ENCODE data around the gene SCAF4. TPM values are rescaled to one million over a fixed set of nuclear protein-coding genes. Genes with fewer than 3 reads are reported as not detected.
A peak's percentile ranks its signal among the peaks of the same experiment; 100 is the strongest.

The SCAF4 gene
- total RNA-seq, 1 experiment from 2014 or later = 52.8 TPM

- Histone ChIP-seq H3K9me3 (ENCODE audit: low read length) (no peaks in the 10 kb centered on the region), H3K79me2 (ENCODE audit: low read length) (peaks cover 57% of the 10 kb centered on the region), H3K27me3 (ENCODE audit: low read length) (no peaks in the 10 kb centered on the region), H3K9me2 (replicated peaks; ENCODE audit: insufficient read depth, low read length) (no peaks in the 10 kb centered on the region), H3K4me3 (ENCODE audit: low read length) (no peak overlapping the region), H3K27ac (ENCODE audit: low read length) (peak overlapping the region; percentile 51), H3K4me2 (ENCODE audit: low read depth, low read length, poor library complexity, severe bottlenecking) (peak overlapping the region; percentile 24), H3K4me1 (ENCODE audit: low read length) (peaks cover 80% of the 10 kb centered on the region), H2AFZ (ENCODE audit: low read length) (no peak overlapping the region), H3K36me3 (ENCODE audit: insufficient read depth, low read length) (peaks cover 51% of the 10 kb centered on the region), H3K9ac (ENCODE audit: low read length) (no peak overlapping the region; the same call in 1 of the 2 replicates), H4K20me1 (ENCODE audit: insufficient read depth, low read depth, low read length) (peaks cover 38% of the 10 kb centered on the region)
- DNase-seq = no peak
Observed at GRCh38 chr21:31663584-31664249, 68.2 kb downstream of the SCAF4 start.

GRCh38 chr21:31660591-31660990 is 71.3 kb downstream of the SCAF4 start:
- peaks cover 55% of the 10 kb centered on the region for H3K4me1 ChIP-seq (ENCODE audit: low read length)

DNA sequence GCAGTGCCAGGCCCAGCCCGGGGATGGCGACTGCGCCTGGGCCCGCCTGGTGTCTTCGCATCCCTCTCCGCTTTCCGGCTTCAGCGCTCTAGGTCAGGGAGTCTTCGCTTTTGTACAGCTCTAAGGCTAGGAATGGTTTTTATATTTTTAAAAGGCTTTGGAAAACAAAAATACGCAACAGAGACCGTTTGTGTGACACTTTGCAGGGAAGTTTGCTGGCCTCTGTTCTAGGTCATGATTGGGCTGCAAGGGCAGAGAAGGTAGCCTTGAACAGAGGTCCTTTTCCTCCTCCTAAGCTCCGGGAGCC is 71.7 kb downstream of the SCAF4 start:
- Histone ChIP-seq H3K27me3 (ENCODE audit: low read length) (no peaks in the 10 kb centered on the region), H3K79me2 (ENCODE audit: low read length) (peaks cover 49% of the 10 kb centered on the region), H3K9me3 (ENCODE audit: low read length) (no peaks in the 10 kb centered on the region), H3K4me3 (ENCODE audit: low read length) (peak overlapping the region; percentile 97), H3K9me2 (replicated peaks; ENCODE audit: insufficient read depth, low read length) (no peaks in the 10 kb centered on the region), H3K4me2 (ENCODE audit: low read depth, low read length, poor library complexity, severe bottlenecking) (peak overlapping the region; percentile 96), H3K9ac (ENCODE audit: low read length) (peak overlapping the region; percentile 82), H4K20me1 (ENCODE audit: insufficient read depth, low read depth, low read length) (peaks cover 33% of the 10 kb centered on the region), H3K27ac (ENCODE audit: low read length) (peak overlapping the region; percentile 71), H3K4me1 (ENCODE audit: low read length) (peaks cover 51% of the 10 kb centered on the region), H3K36me3 (ENCODE audit: insufficient read depth, low read length) (peaks cover 22% of the 10 kb centered on the region), H2AFZ (ENCODE audit: low read length) (no peak overlapping the region)
- peak; percentile 67 for DNase-seq

More at GRCh38 chr21:31660591-31660990, 71.3 kb downstream of the SCAF4 start:
- peak overlapping the region; percentile 96 for H3K4me2 ChIP-seq (ENCODE audit: low read depth, low read length, poor library complexity, severe bottlenecking)
- H3K79me2 ChIP-seq (ENCODE audit: low read length) = peaks cover 53% of the 10 kb centered on the region
- H2AFZ ChIP-seq (ENCODE audit: low read length) = no peak overlapping the region
- H3K9me3 ChIP-seq (ENCODE audit: low read length) = no peaks in the 10 kb centered on the region
- H3K27ac ChIP-seq (ENCODE audit: low read length) = peak overlapping the region; percentile 71
- H3K36me3 ChIP-seq (ENCODE audit: insufficient read depth, low read length) = peaks cover 25% of the 10 kb centered on the region
- peak overlapping the region; percentile 97 for H3K4me3 ChIP-seq (ENCODE audit: low read length)
- DNase-seq = no peak
- H3K27me3 ChIP-seq (ENCODE audit: low read length) = no peaks in the 10 kb centered on the region
- H3K9ac ChIP-seq (ENCODE audit: low read length) = peak overlapping the region; percentile 82
- H3K9me2 ChIP-seq (replicated peaks; ENCODE audit: insufficient read depth, low read length) = no peaks in the 10 kb centered on the region
- H4K20me1 ChIP-seq (ENCODE audit: insufficient read depth, low read depth, low read length) = peaks cover 36% of the 10 kb centered on the region

- Histone ChIP-seq H3K27ac (ENCODE audit: low read length) (peak within 1 kb of the TSS; percentile 71), H3K79me2 (ENCODE audit: low read length) (peaks cover 45% of the 10 kb centered on the region), H3K4me3 (ENCODE audit: low read length) (peak within 1 kb of the TSS; percentile 97), H3K36me3 (ENCODE audit: insufficient read depth, low read length) (peaks cover 21% of the 10 kb centered on the region), H3K27me3 (ENCODE audit: low read length) (no peaks in the 10 kb centered on the region), H4K20me1 (ENCODE audit: insufficient read depth, low read depth, low read length) (peaks cover 33% of the 10 kb centered on the region), H3K9me2 (replicated peaks; ENCODE audit: insufficient read depth, low read length) (no peaks in the 10 kb centered on the region), H3K4me1 (ENCODE audit: low read length) (peaks cover 46% of the 10 kb centered on the region), H3K9me3 (ENCODE audit: low read length) (no peaks in the 10 kb centered on the region), H3K9ac (ENCODE audit: low read length) (peak within 1 kb of the TSS; percentile 82), H2AFZ (ENCODE audit: low read length) (peak within 1 kb of the TSS; percentile 95), H3K4me2 (ENCODE audit: low read depth, low read length, poor library complexity, severe bottlenecking) (peak within 1 kb of the TSS; percentile 96)
- DNase-seq = peak; percentile 99
Observed at GRCh38 chr21:31659536-31660258, 72.2 kb downstream of the SCAF4 start, which contains the start of gene SOD1. Gene SOD1 (plus strand): TSS chr21:31659693. CDS start chr21:31659770, 77 bp downstream.

GRCh38 chr21:31659286-31659535 is 72.7 kb downstream of the SCAF4 start:
- Histone ChIP-seq H3K27me3 (ENCODE audit: low read length) (no peaks in the 10 kb centered on the region), H3K4me3 (ENCODE audit: low read length) (peak overlapping the region; percentile 97), H2AFZ (ENCODE audit: low read length) (peak overlapping the region; percentile 95), H3K79me2 (ENCODE audit: low read length) (peaks cover 44% of the 10 kb centered on the region), H3K4me2 (ENCODE audit: low read depth, low read length, poor library complexity, severe bottlenecking) (peak overlapping the region; percentile 96), H3K4me1 (ENCODE audit: low read length) (peaks cover 41% of the 10 kb centered on the region), H3K36me3 (ENCODE audit: insufficient read depth, low read length) (peaks cover 20% of the 10 kb centered on the region), H3K9me3 (ENCODE audit: low read length) (no peaks in the 10 kb centered on the region), H3K9ac (ENCODE audit: low read length) (peak overlapping the region; percentile 36), H4K20me1 (ENCODE audit: insufficient read depth, low read depth, low read length) (peaks cover 33% of the 10 kb centered on the region), H3K9me2 (replicated peaks; ENCODE audit: insufficient read depth, low read length) (no peaks in the 10 kb centered on the region), H3K27ac (ENCODE audit: low read length) (no peak overlapping the region)
- no peak for DNase-seq

DNA sequence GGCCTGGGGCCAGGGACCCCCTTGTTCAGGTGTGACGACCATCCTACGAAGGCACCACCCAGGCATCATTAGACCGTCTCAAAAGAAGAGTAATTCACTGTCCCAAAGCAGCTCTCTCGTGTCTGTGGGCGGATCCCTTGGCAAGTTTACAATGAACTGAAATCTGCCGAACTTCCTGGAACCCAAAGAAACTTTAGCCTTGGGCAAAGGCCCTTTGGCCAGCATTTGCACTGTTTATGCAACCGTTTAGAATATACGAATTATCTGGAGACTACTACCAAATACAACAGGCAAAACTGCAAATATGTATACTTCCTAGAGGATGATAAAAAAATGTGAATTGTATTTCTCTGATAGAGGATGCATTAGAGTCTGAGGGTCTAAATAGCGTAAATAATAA is 73.9 kb downstream of the SCAF4 start:
- peaks cover 33% of the 10 kb centered on the region for H3K79me2 ChIP-seq (ENCODE audit: low read length)
- H3K9ac ChIP-seq (ENCODE audit: low read length) = no peak overlapping the region
- H4K20me1 ChIP-seq (ENCODE audit: insufficient read depth, low read depth, low read length) = peaks cover 23% of the 10 kb centered on the region
- H3K4me2 ChIP-seq (ENCODE audit: low read depth, low read length, poor library complexity, severe bottlenecking) = no peak overlapping the region
- H3K9me2 ChIP-seq (replicated peaks; ENCODE audit: insufficient read depth, low read length) = no peaks in the 10 kb centered on the region
- H3K4me1 ChIP-seq (ENCODE audit: low read length) = peaks cover 32% of the 10 kb centered on the region
- no peak overlapping the region for H2AFZ ChIP-seq (ENCODE audit: low read length)
- no peaks in the 10 kb centered on the region for H3K9me3 ChIP-seq (ENCODE audit: low read length)
- no peaks in the 10 kb centered on the region for H3K27me3 ChIP-seq (ENCODE audit: low read length)
- H3K4me3 ChIP-seq (ENCODE audit: low read length) = no peak overlapping the region
- DNase-seq = no peak
- peaks cover 10% of the 10 kb centered on the region for H3K36me3 ChIP-seq (ENCODE audit: insufficient read depth, low read length)
- no peak overlapping the region for H3K27ac ChIP-seq (ENCODE audit: low read length)

DNA sequence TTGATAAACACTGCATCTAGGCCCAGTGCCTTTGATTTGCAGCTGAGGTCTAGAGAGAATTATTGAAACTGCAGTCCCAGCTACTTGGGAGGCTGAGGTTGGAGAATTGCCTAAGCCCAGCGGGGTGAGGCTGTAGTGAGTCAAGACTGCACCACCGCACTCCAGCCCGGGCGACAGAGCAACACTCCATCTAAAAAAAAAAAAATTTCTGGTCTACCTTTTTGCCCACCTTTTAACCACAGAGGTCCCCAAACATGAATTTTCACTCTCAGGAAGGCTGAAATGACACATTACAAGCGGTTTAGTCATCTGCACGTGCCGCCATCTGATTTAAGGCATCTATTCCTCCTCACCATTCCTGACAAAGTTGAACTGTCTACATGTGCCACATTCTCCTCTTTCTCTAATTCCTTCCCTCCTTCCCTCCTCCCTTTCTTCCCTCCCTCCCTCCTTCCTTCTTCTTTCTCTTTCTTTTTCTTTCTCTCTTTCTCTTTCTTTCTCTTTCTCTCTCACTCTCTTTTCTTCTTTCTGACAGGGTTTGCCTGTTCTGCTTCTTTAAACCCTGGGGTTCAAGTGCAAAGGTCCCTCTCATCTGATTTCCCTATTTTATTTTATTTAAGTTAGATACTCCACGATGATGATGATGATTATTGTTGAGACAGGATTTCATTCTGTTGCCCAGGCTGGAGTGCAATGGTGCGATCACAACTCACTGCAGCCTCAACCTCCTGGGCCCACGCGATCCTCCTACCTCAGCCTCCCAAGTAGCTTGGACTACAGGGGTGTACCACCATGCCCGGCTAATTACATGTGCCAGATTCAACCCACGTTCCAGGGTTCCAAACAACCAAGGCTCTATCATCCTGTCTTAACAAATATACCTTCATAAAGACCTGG is 75.5 kb downstream of the SCAF4 start:
- Histone ChIP-seq H3K4me3 (ENCODE audit: low read length) (no peak overlapping the region), H3K79me2 (ENCODE audit: low read length) (peaks cover 17% of the 10 kb centered on the region), H4K20me1 (ENCODE audit: insufficient read depth, low read depth, low read length) (peaks cover 14% of the 10 kb centered on the region), H3K4me1 (ENCODE audit: low read length) (peaks cover 17% of the 10 kb centered on the region), H3K9me2 (replicated peaks; ENCODE audit: insufficient read depth, low read length) (no peaks in the 10 kb centered on the region), H3K27me3 (ENCODE audit: low read length) (no peaks in the 10 kb centered on the region), H2AFZ (ENCODE audit: low read length) (no peak overlapping the region), H3K4me2 (ENCODE audit: low read depth, low read length, poor library complexity, severe bottlenecking) (no peak overlapping the region), H3K9me3 (ENCODE audit: low read length) (no peaks in the 10 kb centered on the region), H3K9ac (ENCODE audit: low read length) (no peak overlapping the region), H3K36me3 (ENCODE audit: insufficient read depth, low read length) (peaks cover under 1% of the 10 kb centered on the region; the same call in 1 of the 2 replicates), H3K27ac (ENCODE audit: low read length) (no peak overlapping the region)
- no peak for DNase-seq

Data from Karpas-422 (cell line).